AG09309 (cell line): ENCODE measurements around the gene ELOA2.

Experiments used
- DNase-seq: peaks from one replicate; pipeline ENCODE4 v3.0.0-alpha.2; 2010; ENCODE audit warnings: low read depth
- H3K4me3 ChIP-seq: 2 replicates; pipeline ENCODE4 v1.5.1; 2011; ENCODE audit warnings: mild to moderate bottlenecking, low read depth, low read length, moderate library complexity; ENCODE audit not compliant: control insufficient read depth
- CTCF ChIP-seq: IDR thresholded peaks from 2 replicates; pipeline ENCODE4 v1.5.1; 2011; ENCODE audit warnings: mild to moderate bottlenecking, low read depth, low read length, inconsistent platforms; ENCODE audit not compliant: insufficient read depth, control insufficient read depth; ENCODE audit errors: missing control alignments

Gene ELOA2

DNA sequence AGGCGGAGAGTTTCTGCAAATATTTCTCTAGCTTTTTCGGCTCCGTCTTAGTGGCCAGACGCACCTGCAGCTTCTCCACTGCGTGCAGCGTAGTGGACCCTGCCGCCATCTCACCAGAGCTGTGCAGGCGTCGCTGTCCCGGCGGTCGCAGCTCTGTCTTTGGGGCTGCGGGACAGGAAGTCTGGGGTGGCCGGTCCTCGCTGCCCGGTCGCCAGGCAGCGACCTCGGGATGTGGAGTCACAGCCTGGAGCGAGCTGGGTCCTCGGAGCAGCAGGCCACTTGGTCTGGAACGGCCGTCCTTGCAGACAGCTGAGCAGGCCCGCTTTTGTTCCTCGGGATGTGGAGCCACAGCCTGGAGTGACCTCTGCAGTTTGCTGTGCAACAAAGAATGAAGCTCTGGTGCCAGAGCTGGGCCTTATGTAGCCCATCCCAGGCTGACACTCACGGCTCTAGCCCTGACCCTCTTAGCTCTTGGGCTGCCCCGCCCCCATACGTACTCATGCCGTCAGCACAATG lies at the start of gene ELOA2:
ELOA2 (minus strand) TSS at position 466 of the 516 bp plus-strand sequence; CDS start at position 109, 357 bp downstream.
- H3K4me3 ChIP-seq, result no peak within 1 kb of the TSS
- DNase-seq, result no peak
- TF ChIP-seq CTCF, result no peak

DNA sequence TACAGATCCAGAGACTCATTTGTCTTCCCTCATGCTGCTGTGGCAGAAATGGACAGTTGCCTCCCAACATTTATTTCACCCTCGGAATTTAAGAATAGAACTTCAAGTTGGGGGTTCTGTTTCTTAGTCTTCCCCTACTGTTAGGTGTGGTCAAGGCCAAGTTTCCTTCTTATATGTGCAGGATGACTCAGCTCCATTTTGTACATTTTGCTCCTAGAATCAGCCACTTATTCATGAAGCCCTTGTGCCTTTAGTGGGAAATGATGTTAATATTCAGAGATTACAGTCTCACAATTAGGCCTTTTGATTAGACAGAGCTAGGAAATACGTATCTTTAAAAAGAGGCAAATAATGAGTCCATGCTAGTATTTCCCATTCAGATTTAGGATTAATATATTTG lies 46.2 kb upstream of the ELOA2 start:
- no peak for DNase-seq
- no peak overlapping the region for H3K4me3 ChIP-seq
- no peak for TF ChIP-seq CTCF

- no peak for DNase-seq
- TF ChIP-seq CTCF, result no peak
- no peak overlapping the region for H3K4me3 ChIP-seq
These were observed 45.5 kb upstream of the ELOA2 start for GRCh38 chr18:47080872-47081271.

DNA sequence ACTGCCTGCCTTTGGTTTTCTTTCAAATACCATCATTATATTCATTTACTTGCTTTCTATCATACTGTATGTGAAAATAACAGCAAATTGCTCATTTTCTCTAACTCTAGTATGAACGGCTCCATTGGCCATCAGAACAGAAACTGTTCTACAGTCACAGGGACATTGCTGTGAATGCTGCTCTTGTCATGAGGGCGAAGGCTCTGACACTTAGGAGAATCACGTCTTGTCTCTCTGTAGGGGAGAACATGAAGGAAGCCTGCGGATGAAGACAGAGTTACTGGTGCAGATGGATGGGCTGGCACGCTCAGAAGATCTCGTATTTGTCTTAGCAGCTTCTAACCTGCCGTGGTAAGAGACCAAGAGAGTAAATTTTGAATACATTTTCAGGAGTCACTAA lies 41.7 kb upstream of the ELOA2 start:
- DNase-seq, result no peak
- no peak overlapping the region for H3K4me3 ChIP-seq
- TF ChIP-seq CTCF, result no peak

- TF ChIP-seq CTCF, result no peak
- no peak overlapping the region for H3K4me3 ChIP-seq
- no peak for DNase-seq
These were observed 39.9 kb upstream of the ELOA2 start for GRCh38 chr18:47075098-47075883.

GRCh38 chr18:47067648-47068047 lies 32.2 kb upstream of the ELOA2 start:
- no peak overlapping the region for H3K4me3 ChIP-seq
- DNase-seq, result no peak
- no peak for TF ChIP-seq CTCF
